Liver (tissue), 9 donors: ENCODE measurements around the gene UBALD1. TPM values are rescaled to one million over a fixed set of nuclear protein-coding genes. Genes with fewer than 3 reads are reported as not detected.
A peak's percentile ranks its signal among the peaks of the same experiment; 100 is the strongest.

Source experiments
- DNase-seq: peaks from one replicate; pipeline ENCODE4 v3.0.0-alpha.2; 2017; ENCODE audit warnings: low spot score
- H3K27ac ChIP-seq, 2 donors: one replicate each; pipeline ENCODE4 v1.7.0; 2013; ENCODE audit warnings: inconsistent platforms in 2 of 2, low read length in 2 of 2, control low read depth in 1 of 2, low read depth in 1 of 2, mild to moderate bottlenecking in 1 of 2
- H3K27me3 ChIP-seq, 4 donors: one replicate each; pipeline versions ENCODE4 v1.6.1 to v1.7.0; 2013; ENCODE audit warnings: low read length in 3 of 4, inconsistent platforms in 1 of 4, mild to moderate bottlenecking in 1 of 4, moderate library complexity in 1 of 4; ENCODE audit not compliant: control insufficient read depth in 4 of 4, insufficient read depth in 4 of 4
- H3K36me3 ChIP-seq, 4 donors: one replicate each; pipeline versions ENCODE4 v1.6.1 to v1.7.0; 2013; ENCODE audit warnings: low read length in 3 of 4, mild to moderate bottlenecking in 3 of 4, low read depth in 1 of 4, moderate library complexity in 1 of 4; ENCODE audit not compliant: control insufficient read depth in 4 of 4, insufficient read depth in 3 of 4
- H3K4me1 ChIP-seq, 4 donors: one replicate each; pipeline versions ENCODE4 v1.6.1 to v1.7.0; 2013; ENCODE audit warnings: low read length in 3 of 4, mild to moderate bottlenecking in 3 of 4, moderate library complexity in 1 of 4; ENCODE audit not compliant: control insufficient read depth in 4 of 4, insufficient read depth in 4 of 4
- H3K4me3 ChIP-seq, 3 donors: one replicate each; pipeline versions ENCODE4 v1.6.1 to v1.7.0; 2013; ENCODE audit warnings: low read length in 3 of 3, control low read depth in 1 of 3, low read depth in 1 of 3, mild to moderate bottlenecking in 1 of 3
- H3K9ac ChIP-seq, 2 donors: one replicate each; pipeline ENCODE4 v1.7.0; 2013; ENCODE audit warnings: low read length in 2 of 2, mild to moderate bottlenecking in 2 of 2, moderate library complexity in 2 of 2, control low read depth in 1 of 2, low read depth in 1 of 2
- H3K9me3 ChIP-seq, 4 donors: one replicate each; pipeline versions ENCODE4 v1.6.1 to v1.7.0; 2013; ENCODE audit warnings: low read length in 3 of 4; ENCODE audit not compliant: control insufficient read depth in 4 of 4
- ATF3 ChIP-seq: IDR thresholded peaks from 2 replicates; pipeline ENCODE4 v1.6.1; 2016; ENCODE audit warnings: antibody characterized with exemption
- EGR1 ChIP-seq, 2 donors: IDR thresholded peaks; 2 replicates each; pipeline ENCODE4 v1.6.1; 2016 to 2018; ENCODE audit warnings: antibody characterized with exemption in 2 of 2, low read depth in 2 of 2
- FOXA1 ChIP-seq: IDR thresholded peaks from 2 replicates; pipeline ENCODE4 v1.6.1; 2016; ENCODE audit warnings: antibody characterized with exemption
- FOXA2 ChIP-seq: IDR thresholded peaks from 2 replicates; pipeline ENCODE4 v1.6.1; 2016; ENCODE audit warnings: antibody characterized with exemption
- GABPA ChIP-seq, 2 donors: IDR thresholded peaks in 1 of 2; conservative IDR thresholded peaks in 1 of 2; 2 replicates each; pipeline ENCODE4 v1.6.1; 2016; ENCODE audit warnings: antibody characterized with exemption in 2 of 2, mild to moderate bottlenecking in 1 of 2, moderate library complexity in 1 of 2
- HNF4A ChIP-seq, 2 donors: conservative IDR thresholded peaks; 2 replicates each; pipeline ENCODE4 v1.6.1; 2016; ENCODE audit warnings: antibody characterized with exemption in 2 of 2, mild to moderate bottlenecking in 2 of 2
- HNF4G ChIP-seq: IDR thresholded peaks from 2 replicates; pipeline ENCODE4 v1.6.1; 2016; ENCODE audit warnings: antibody characterized with exemption
- JUND ChIP-seq, 2 donors: IDR thresholded peaks; 2 replicates each; pipeline ENCODE4 v1.6.1; 2016; ENCODE audit warnings: antibody characterized with exemption in 2 of 2
- NR2F2 ChIP-seq: IDR thresholded peaks from 2 replicates; pipeline ENCODE4 v1.6.1; 2016; ENCODE audit warnings: antibody characterized with exemption
- RAD21 ChIP-seq, 2 donors: IDR thresholded peaks; 2 replicates each; pipeline ENCODE4 v1.6.1; 2016; ENCODE audit warnings: antibody characterized with exemption in 2 of 2, mild to moderate bottlenecking in 2 of 2
- RXRA ChIP-seq, 2 donors: IDR thresholded peaks; 2 replicates each; pipeline ENCODE4 v1.6.1; 2017 to 2018; ENCODE audit warnings: antibody characterized with exemption in 2 of 2, mild to moderate bottlenecking in 1 of 2
- SP1 ChIP-seq: IDR thresholded peaks from 2 replicates; pipeline ENCODE4 v1.6.1; 2018; ENCODE audit warnings: antibody characterized with exemption, mild to moderate bottlenecking
- TAF1 ChIP-seq: conservative IDR thresholded peaks from 2 replicates; pipeline ENCODE4 v1.6.1; 2016; ENCODE audit warnings: antibody characterized with exemption, mild to moderate bottlenecking
- YY1 ChIP-seq: IDR thresholded peaks from 2 replicates; pipeline ENCODE4 v1.6.1; 2016; ENCODE audit warnings: antibody characterized with exemption, mild to moderate bottlenecking
- ZBTB33 ChIP-seq: IDR thresholded peaks from 2 replicates; pipeline ENCODE4 v1.6.1; 2016; ENCODE audit warnings: antibody characterized with exemption
- WGBS: extraction: QIAGEN DNeasy Blood & Tissue Kit; methylation state at CpG from one replicate; pipeline ENCODE4 v1.1.7; 2013; 5-methylcytosine and 5-hydroxymethylcytosine counted together
- polyA plus RNA-seq, 2 donors: library from polyadenylated mRNA; stranded (reverse) in 1 of 2; unstranded in 1 of 2; fragments of 200-250 nt in 1 of 2; fragments of >200 nt in 1 of 2; fragmentation: Nextera tagmentation in 1 of 2; extraction: Ambion mirVana in 1 of 2; gene quantifications; one replicate each; pipeline versions ENCODE4 v1.2.1 to v1.2.3, GENCODE V29; 2013 to 2015
- total RNA-seq, 2 donors: library from RNA; depleted of rRNA; stranded (reverse); fragments of >200 nt; gene quantifications; one replicate each; pipeline ENCODE4 v1.2.3, GENCODE V29; 2014
- TF ChIP-seq, protein P1 (sequence below): fragments of 150-350 bp; IDR thresholded peaks from 2 replicates; pipeline ENCODE4 v1.5.1; 2017; ENCODE audit warnings: improper control_type of control experiment, low read depth, low read length; ENCODE audit not compliant: missing input control
- TF ChIP-seq, protein P2 (sequence below): IDR thresholded peaks from 2 replicates; pipeline ENCODE4 v1.6.1; 2016; ENCODE audit warnings: antibody characterized with exemption
- TF ChIP-seq, protein P3 (sequence below): IDR thresholded peaks from 2 replicates; pipeline ENCODE4 v1.6.1; 2016; ENCODE audit warnings: antibody characterized with exemption, mild to moderate bottlenecking
- donor health status: healthy.
- donor health status: healthy.
- donor health status: healthy.
- donor health status: healthy.
- donor health status: healthy.

UBALD1 gene
- total RNA-seq (1 to 10 TPM; 4.5 to 6.9 TPM), polyA plus RNA-seq (10 to 100 TPM in 1 of 2 donors, 1 to 10 TPM in 1; 8.2 to 22.4 TPM)

DNA sequence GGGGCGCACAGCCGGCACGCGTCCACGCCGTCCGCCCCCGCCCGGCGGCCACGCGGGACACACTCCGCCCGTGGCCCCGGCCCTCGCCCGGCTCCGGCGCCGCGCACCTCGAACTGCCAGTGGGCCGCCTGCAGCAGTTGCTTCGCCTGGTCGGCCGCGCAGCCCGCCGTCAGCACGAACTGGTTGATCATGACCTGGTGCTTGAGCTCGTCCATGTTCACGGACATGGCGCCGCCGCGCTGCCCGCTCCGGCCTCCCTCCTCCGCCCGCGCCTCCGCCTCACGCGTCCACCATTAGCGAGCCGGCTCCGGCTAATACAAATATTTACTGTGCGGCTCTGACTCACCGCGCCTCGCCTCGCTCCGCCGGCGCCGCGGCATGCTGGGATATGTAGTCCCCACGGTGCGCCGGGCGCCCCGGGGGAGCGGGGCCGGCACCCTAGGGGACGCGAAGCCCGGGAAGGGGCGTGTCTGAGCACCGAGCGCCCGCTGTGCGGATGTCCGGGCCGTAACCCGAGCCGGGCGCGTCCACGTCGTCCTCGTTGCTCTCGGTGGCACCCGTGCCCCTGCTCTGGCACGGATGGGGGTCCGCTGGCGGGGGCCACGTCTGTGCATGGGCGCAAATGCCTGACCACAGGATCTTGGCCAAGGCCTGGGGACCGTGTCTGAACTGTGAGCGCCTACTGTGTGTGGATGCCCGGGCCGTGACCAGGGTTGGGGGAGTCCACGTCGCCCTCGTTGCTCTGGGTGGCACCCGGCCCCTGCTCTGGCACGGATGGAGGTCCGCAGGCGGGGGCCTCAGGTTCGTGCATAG, at the start of gene UBALD1:
TSS of gene UBALD1 (minus strand) at position 318 of the 813 bp plus-strand sequence. CDS start at position 227, 91 bp downstream.
- Histone ChIP-seq H3K36me3 (peaks cover 0 to under 1% (median 0%) of the 10 kb centered on the region in 4 donors), H3K9ac (peak within 1 kb of the TSS; percentile 57 to 92), H3K27me3 (no peaks in the 10 kb centered on the region), H3K4me1 (peaks cover 15 to 62% (median 41%) of the 10 kb centered on the region in 4 donors), H3K9me3 (no peaks in the 10 kb centered on the region), H3K27ac (peak within 1 kb of the TSS; percentile 93 to 99), H3K4me3 (peak within 1 kb of the TSS; percentile 85 to 94 (median 89))
- TF ChIP-seq, protein P1, sequence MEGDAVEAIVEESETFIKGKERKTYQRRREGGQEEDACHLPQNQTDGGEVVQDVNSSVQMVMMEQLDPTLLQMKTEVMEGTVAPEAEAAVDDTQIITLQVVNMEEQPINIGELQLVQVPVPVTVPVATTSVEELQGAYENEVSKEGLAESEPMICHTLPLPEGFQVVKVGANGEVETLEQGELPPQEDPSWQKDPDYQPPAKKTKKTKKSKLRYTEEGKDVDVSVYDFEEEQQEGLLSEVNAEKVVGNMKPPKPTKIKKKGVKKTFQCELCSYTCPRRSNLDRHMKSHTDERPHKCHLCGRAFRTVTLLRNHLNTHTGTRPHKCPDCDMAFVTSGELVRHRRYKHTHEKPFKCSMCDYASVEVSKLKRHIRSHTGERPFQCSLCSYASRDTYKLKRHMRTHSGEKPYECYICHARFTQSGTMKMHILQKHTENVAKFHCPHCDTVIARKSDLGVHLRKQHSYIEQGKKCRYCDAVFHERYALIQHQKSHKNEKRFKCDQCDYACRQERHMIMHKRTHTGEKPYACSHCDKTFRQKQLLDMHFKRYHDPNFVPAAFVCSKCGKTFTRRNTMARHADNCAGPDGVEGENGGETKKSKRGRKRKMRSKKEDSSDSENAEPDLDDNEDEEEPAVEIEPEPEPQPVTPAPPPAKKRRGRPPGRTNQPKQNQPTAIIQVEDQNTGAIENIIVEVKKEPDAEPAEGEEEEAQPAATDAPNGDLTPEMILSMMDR, result peak; percentile 1
- TF ChIP-seq YY1 (peak; percentile 95), RXRA (IDR thresholded peaks at IDR 0.05) (no peak), FOXA2 (peak; percentile 66), TAF1 (no peak), HNF4G (no peak), NR2F2 (no peak), SP1 (peak; percentile 66), FOXA1 (peak; percentile 43), ATF3 (no peak), EGR1 (IDR thresholded peaks at IDR 0.05; ENCODE audit: low read depth in 2 of 2) (no peak), GABPA (IDR thresholded peaks at IDR 0.05 in 1 of 2, conservative IDR thresholded peaks at IDR 0.05 in 1 of 2) (peak in 1 of 2 donors; percentile 70), JUND (IDR thresholded peaks at IDR 0.05) (peak in 1 of 2 donors; percentile 94), RAD21 (IDR thresholded peaks at IDR 0.05) (peak in 1 of 2 donors; percentile 17), HNF4A (conservative IDR thresholded peaks at IDR 0.05) (no peak), ZBTB33 (no peak)
- TF ChIP-seq, protein P2, sequence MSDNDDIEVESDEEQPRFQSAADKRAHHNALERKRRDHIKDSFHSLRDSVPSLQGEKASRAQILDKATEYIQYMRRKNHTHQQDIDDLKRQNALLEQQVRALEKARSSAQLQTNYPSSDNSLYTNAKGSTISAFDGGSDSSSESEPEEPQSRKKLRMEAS, result no peak
- TF ChIP-seq, protein P3, sequence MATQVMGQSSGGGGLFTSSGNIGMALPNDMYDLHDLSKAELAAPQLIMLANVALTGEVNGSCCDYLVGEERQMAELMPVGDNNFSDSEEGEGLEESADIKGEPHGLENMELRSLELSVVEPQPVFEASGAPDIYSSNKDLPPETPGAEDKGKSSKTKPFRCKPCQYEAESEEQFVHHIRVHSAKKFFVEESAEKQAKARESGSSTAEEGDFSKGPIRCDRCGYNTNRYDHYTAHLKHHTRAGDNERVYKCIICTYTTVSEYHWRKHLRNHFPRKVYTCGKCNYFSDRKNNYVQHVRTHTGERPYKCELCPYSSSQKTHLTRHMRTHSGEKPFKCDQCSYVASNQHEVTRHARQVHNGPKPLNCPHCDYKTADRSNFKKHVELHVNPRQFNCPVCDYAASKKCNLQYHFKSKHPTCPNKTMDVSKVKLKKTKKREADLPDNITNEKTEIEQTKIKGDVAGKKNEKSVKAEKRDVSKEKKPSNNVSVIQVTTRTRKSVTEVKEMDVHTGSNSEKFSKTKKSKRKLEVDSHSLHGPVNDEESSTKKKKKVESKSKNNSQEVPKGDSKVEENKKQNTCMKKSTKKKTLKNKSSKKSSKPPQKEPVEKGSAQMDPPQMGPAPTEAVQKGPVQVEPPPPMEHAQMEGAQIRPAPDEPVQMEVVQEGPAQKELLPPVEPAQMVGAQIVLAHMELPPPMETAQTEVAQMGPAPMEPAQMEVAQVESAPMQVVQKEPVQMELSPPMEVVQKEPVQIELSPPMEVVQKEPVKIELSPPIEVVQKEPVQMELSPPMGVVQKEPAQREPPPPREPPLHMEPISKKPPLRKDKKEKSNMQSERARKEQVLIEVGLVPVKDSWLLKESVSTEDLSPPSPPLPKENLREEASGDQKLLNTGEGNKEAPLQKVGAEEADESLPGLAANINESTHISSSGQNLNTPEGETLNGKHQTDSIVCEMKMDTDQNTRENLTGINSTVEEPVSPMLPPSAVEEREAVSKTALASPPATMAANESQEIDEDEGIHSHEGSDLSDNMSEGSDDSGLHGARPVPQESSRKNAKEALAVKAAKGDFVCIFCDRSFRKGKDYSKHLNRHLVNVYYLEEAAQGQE, result peak; percentile 80
- peak; percentile 84 for DNase-seq
- 9% methylated on average over 100 of the region's 100 CpGs for WGBS
